Keratinocyte (primary cell): ENCODE data around the gene CCDC18.

ENCODE experiments used
- EZH2 ChIP-seq: IDR thresholded peaks from one replicate; pipeline ENCODE4 v1.6.1; 2012; ENCODE audit warnings: inconsistent platforms, mild to moderate bottlenecking, low read length, moderate library complexity
- TF ChIP-seq, protein P1 (sequence below), 3 experiments: IDR thresholded peaks in 1 of 3; conservative IDR thresholded peaks in 1 of 3; optimal IDR thresholded peaks in 1 of 3; 2 replicates in 2 of 3; 3 replicates in 1 of 3; pipeline versions ENCODE3 to v1.5.1; 2011; ENCODE audit warnings: low read length in 3 of 3, mild to moderate bottlenecking in 3 of 3, moderate library complexity in 2 of 3, control low read depth in 1 of 3, inconsistent platforms in 1 of 3; ENCODE audit not compliant: insufficient read depth in 2 of 3; ENCODE audit errors: extremely low read depth in 1 of 3

DNA sequence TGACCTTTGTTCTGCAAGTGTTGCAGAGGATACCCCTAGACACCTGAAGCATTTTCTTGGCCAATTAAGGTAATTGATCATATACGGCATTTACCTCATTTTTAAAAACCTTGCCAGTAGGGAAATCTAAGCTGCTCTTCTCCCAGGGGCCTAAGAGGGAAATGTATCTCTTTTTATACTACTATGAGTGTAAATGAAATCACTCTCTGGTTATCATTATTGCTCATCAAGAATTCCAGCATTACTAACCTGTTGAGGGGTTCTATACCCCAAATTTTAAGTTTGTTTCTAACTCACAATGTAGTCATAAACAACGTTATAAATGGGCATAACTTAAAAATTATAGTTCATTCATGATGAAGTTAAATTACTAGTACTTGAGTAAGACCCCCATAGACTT lies 27.7 kb upstream of the CCDC18 start:
- TF ChIP-seq, protein P1, sequence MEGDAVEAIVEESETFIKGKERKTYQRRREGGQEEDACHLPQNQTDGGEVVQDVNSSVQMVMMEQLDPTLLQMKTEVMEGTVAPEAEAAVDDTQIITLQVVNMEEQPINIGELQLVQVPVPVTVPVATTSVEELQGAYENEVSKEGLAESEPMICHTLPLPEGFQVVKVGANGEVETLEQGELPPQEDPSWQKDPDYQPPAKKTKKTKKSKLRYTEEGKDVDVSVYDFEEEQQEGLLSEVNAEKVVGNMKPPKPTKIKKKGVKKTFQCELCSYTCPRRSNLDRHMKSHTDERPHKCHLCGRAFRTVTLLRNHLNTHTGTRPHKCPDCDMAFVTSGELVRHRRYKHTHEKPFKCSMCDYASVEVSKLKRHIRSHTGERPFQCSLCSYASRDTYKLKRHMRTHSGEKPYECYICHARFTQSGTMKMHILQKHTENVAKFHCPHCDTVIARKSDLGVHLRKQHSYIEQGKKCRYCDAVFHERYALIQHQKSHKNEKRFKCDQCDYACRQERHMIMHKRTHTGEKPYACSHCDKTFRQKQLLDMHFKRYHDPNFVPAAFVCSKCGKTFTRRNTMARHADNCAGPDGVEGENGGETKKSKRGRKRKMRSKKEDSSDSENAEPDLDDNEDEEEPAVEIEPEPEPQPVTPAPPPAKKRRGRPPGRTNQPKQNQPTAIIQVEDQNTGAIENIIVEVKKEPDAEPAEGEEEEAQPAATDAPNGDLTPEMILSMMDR (optimal IDR thresholded peaks at IDR 0.05 in 1 of 3, IDR thresholded peaks at IDR 0.05 in 1 of 3, conservative IDR thresholded peaks at IDR 0.05 in 1 of 3; ENCODE audit: extremely low read depth in 1 of 3, insufficient read depth in 2 of 3, low read length in 3 of 3) = no peak
- no peak for TF ChIP-seq EZH2
